NCI-H510A (cell line): ENCODE results near the gene ADPGK.

Source experiments
- DNase-seq: peaks from one replicate; lab custom pipeline; 2025; lab: John Stamatoyannopoulos, UW

The ADPGK gene

DNA sequence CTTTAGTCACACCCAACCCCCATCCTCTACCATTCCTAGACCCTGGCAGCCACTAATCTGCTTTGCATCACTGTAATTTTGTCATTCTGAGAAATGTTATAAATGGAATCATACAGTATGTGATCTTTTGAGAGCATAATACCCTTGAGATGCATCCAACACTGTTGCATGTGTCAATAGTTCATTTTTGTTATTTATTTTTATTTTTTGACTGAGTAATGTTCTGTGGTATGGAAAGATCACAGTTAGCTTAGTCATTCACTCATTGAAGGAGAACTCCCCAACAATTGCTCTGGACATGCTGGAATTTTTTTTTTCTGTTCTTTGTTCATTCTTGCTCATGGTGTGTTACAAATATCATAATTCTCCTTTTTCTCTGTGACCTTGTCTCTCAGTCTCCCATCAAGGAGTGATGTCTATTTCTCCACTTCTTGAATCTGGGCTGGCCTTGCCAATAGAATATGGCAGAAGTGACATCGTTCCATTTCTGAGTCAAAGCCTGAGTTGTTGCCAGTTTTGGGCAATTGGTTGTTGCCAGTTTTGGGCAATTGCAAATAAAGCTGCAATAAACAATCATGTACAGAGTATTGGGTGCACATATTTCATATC, 6.8 kb upstream of the ADPGK start:
- no peak for DNase-seq

DNA sequence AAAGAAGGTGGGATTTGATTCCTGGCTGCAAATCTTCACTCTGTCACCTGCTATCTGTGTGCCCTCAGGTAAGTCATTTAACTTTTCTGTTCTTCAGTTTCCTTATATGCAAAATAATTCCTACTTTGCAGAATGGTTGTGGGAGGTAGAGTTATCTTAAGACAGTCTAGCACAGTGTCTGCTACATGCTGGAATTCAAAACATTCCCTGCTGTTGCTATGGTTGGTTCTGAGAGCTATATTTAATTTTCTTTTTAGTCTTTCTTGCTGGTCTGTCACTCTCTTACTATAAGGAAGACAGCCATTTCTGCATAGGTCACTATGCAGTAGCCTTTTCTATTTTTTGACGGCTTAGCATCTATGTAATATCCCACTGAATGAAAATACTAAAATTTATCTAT, 4.0 kb upstream of the ADPGK start:
- DNase-seq = no peak

DNA sequence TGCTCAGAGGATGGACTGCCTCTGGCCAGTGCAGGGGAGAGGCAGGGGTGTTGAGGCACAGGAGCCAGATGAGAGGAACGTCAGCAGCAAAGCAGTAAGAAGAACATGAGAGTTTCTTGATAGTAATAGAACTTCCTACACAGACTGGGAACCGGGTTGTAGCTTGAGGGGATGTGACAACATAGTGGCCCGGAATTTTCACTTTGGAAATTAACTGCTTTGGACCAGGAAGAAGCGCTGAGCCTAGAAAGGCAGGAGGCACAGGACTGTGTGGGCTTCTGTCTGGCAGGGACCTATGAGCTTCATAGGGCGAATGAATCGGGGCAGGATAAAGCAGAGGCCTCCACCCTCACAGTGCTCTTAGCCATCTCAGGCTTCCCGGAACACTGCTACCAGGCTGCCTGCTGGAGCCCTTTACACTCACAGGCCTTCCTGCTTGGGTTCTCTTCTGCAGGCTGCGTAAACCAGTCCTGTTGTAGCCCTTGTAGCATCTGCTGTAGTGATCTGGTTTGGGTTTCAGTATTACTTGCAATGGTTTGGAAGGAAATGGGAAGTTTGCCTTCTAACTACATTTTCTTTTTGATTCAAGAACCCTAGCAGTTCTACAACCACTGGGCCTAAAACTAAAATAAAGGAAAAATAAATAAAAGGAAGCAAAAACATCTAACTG, 3.3 kb upstream of the ADPGK start:
- DNase-seq = no peak

DNA sequence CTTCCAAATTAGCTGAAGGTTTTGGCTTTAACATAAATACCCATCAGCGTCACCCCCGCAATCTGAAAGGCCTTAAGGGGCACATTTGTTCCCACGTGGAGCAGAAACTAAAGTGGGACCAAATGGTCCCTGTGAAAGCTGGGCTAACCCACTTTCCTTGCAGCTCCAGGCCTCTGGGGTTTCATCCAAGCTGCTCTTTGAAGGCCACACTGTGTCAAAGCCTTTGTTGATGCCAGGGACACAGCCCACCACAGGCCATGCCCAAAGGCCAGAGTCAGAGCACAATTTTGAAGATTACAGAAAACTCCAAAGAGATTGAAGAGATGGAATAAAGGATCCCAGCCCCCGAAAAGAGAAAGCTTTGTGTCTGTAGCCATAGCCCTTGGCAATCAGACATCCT, 2.7 kb upstream of the ADPGK start:
- no peak for DNase-seq

DNA sequence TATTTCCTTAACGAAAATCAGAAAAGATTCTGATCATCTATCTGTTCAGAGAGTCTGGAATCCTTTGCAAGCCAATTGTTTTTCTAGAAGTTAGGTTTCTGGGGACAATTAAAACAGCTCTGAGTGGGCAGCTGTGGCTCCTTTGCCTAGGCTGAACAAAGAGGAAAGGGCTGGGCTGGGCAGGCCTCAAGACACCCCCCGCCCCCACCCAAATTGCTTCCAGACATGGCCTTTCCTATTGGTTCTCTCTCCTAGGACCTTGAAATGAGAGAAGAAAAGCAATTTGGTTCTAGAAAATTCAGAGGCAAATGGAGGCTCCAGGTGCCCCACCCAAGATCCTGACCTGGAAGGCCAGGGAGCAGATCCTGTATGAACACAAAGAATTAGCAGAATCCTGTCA, 2.3 kb upstream of the ADPGK start:
- DNase-seq = no peak

DNA sequence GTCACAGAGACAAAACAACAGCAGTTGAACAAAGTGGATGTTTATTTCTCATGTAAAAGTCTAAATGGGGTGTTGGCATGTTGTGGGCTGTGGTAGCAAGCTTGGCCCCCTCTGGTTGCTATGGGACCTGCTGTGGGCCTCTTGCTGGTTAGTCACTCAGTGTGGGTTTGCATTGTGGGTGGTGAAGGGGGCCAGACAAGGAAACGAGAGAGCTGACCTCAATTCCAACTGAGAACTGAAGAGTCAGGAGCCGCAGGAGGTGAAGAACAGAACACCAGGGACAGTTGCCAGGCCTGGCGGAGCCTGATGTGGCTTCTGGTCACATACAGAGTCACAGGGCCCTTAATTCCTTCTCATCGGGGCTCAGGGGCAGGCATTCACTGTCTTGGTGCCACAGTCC, 1.9 kb upstream of the ADPGK start:
- DNase-seq = no peak

DNA sequence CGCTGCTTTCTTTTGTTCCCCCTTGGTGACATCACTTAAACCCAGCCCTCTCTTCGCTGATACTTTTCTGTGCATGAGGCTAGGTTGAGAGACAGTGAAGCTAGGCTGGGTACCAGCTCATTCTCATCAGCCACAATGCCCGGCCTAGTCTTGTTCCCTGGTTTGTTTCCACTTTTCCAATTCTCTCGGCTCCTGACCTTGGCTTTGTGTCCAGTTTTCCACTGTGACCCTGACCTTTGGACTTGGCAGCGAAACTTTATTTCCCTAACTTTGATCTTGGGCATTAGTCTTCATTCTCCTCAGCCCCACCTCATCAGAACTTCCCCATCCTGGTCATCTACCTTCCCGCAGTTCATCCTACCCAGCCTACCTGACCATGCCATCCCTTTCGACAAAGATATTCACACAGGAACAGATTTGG, 908 bp upstream of the ADPGK start:
- DNase-seq = no peak

DNA sequence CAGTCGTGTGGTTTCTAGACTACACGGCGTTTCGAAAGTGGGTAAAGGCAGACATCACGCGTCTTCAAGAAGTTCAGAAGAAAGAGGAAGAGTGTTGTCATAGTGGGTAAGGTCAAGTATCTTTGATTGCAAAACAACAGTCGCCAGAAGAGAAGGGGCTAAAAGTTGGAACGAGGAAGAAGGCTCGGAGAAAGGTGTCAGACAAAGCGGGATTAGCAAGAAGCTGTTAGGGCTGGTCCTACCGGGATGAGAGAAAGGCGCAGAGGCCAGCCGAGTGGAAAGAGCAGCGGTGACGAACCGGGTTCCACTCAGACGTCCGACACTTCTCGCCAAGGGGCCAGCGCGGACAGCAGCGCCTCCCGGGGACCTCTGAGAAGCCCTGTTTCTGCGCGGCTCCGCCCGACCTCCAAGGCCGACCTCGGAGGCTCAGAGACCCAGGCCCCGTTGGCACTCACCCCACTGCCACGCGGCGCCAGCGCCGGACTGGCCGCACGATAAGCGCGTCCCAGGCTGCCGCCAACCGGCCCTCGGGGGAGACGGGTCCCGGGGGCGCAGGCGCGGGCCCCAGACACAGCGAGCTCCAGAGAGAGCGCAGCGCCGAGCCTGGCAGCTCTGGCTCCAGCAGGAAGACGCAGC, 436 bp downstream of the ADPGK start:
- no peak for DNase-seq

DNA sequence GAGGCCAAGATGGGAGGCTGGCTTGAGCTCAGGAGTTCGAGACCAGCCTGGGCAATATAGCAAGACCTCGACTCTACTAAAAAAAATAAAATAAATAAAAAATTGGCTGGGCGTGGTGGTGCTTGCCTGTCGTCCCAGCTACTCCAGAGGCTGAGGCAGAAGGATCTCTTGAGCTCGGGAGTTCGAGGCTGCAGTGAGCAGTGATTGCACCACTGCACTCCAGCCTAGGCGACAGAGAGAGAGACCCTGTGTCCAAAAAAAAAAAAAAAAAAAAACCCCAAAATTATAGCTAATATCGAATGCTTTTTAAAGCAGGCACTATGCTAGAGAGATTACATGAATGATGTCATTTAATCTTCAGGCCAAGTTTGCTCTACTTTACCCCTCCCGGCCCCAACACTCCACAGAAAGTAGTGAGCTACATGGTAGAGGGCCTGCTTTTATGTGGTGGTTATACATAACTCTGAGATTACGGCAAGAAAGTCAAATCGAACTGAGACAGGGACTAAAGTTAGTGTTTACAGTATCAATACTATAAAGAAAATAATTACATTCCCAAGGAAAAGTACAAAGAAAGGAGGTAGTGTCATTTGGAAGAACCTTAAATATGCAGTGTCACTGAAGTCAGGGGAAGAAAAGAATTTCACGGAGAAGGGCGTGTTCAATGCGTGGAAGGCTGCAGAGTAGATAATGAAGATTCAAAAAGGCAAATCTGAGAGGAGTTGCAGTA, 1.1 kb downstream of the ADPGK start:
- no peak for DNase-seq

DNA sequence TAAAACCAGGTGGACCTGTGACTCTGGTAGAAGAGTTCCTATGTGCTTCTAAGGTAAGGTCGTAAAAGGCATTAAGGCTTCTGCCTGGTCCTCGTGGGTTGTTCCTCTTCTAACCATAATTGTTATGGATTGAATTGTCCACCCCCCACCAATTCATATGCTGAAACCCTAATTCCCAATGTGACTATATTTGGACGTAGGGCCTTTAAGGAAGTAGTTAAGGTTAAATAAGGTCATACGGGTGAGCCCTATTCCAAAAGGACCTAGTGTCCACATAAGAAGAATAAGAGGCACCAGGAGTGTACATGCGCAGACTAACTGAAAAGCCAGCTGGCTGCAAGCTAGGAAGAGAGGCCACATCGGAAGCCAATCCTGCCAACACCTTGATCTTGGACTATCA, 1.9 kb downstream of the ADPGK start:
- DNase-seq = no peak

DNA sequence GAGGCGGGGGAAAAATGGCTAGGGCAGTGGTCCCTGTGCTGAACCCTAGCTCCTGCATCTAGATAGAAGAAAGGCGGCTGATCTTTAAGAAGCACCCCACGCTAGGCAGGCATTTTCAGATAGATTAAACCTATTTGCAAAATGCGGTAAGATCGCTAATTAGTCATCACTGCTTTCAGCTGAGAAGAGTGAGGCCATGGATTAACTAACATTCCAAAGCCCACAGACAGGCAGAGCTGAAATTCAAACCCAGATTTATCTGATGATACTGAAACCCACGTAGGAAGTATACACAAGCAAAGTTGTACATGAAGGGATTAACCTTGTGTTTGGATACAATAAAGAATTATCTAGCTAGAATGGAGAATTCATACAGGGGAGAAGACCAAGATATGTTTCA, 4.8 kb downstream of the ADPGK start:
- DNase-seq = no peak

DNA sequence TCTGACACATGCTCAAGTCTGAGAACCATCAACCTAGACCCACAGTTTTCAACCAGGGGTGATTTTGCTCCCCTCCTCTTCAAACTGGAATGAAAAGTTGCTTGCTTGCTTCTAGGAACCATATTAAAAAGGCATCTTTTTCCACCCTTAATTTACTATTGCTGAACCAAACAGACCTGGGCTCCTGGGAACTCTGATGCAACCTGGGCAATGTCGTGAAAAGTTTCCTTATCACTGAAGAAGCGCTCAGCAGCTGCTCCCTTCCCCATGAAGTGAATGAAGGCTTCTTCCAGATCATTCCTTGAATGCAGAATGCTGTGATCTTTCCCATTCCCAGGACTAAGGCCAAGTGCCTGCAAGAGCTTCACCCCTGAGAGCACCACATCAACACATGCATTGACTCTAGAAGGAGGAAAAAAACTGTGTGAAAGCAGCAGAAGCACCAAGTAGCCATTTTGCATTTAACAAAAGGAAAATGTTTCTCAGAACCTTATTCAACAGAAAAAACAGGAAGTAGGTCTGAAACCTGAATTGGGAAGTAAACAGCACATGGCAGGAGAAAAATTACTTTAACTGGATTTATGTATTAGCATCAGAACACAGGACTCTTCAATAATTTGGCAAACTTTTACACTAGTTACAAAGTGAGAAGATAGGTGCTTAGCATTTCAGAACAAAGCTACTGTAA, 8.7 kb downstream of the ADPGK start:
- DNase-seq = no peak

DNA sequence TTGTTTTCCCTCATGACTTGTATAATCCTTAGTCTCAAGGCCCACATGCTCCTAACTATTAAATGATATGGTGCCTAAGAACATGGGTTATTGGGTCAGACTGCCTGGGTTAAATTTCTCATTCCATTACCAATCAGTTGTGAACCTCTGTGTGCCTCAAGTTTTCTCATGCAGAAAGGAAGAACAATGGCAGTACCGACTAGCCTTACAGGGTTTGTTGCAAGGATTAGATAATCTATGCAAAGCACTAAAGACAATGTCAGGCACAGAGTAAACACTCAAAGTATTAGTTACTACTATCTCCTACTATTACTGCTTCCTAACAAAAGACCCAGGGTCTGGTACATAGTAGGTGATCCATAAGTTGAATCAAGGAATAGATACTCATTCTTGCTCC, 12.2 kb downstream of the ADPGK start:
- no peak for DNase-seq

DNA sequence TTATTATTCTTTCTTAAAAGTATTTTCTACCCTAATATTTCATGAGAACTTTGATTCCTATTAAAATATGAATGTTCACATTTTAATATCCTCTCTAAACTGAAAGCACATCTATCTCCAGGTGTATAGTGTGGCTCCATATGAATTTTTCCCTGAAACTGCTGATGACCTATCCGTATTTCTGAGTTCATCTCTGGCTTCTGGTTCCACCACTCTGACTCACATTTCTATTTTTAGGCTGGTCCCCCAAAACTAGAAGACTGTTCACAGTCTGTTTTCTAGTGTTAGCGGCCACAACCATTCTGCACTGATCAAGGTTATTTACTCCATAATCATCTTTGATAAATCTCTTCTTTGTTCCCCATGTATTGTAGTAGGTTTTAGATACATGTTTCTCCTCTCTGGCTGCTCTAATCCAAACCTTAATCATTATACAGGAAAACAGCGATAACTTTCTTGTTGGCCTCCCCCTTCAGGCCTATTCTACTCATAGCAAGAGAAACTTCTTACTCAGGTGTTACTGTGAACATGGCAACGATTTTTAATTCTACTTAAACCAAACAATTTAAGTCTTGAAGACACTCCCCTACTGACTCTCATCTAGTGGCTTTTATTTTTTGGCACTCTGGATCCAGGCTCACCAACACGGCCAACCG, 12.8 kb downstream of the ADPGK start:
- no peak for DNase-seq

DNA sequence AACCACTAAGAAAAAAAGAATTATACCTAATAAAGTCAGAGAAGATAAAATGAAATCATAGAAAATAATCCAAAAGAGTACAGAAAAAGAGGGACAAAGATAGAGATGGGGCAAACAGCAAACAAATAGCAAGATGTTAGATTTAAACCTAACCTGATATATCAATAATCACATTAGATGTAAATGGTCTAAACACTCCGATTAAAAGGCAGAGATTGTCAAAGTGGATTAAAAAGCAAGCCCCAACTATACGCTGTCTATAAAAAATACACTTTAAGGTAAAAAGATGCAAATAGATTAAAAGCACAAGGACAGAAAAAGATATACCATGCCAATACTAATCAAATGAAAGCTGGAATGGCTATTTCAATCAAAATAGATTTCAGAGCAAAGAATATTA, 16.8 kb downstream of the ADPGK start:
- DNase-seq = no peak

DNA sequence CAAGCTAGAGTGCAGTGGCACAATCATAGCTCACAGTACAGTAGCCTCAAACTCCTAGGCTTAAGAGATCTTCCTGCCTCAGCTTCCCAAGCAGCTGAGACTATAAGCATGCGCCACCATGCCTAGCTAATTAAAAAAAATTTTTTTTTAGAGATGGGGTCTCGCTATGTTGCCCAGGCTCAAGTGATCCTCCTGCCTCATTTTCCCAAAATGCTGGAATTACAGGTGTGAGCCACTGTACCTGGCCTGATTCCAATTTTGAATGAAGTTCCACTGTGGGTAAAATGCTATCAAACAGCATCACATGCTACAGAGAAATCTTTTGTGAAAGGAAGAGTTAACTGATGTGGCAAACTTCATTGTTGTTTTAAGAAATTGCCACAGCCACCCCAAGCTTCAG, 17.5 kb downstream of the ADPGK start:
- no peak for DNase-seq

DNA sequence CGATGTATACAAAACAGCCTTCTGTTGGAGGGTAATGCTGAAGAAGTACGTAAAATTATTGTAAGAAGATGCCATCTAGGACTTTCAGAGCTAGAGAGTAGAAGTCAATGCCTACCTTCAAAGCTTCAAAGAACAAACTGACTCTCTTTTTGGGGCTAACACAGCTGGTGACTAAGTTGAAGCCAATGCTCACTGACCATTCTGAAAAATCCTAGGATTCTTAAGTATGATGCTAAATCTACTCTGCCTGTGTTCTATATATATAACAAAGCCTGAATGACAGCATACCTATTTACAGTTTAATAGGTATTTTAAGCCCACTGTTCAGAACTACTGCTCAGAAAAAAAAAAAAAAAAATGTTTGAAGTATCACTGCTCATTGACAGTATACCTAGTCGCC, 18.9 kb downstream of the ADPGK start:
- no peak for DNase-seq

DNA sequence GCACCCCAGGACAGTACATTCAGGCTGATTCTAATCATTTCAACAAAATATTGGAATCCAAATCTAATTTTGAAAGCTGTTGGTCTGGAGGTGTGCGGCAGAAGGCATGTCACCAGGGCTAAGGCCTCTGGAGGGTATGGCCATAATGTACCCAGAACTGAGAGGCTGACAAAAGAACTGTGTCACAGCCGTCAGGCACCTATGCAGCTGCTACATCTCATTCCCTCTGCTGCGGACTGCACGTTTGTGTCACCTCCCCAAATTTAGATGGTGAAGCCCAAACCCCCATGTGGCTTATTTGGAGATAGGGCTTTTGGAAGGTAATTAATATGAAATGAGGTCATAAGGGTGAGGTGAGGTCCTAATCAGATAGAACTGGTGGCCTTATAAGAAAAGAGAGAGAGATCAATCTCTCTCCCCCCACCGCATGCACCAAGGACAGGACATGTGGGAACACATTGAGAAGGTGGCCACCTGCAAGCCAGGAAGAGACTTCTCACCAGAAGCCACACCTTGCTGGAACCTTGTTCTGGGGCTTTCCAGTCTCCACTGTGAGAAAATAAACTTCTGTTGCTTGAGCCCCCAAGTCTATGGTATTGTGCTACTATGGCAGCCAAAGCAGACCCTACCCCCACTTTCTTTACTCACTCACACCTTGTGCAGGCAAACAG, 22.8 kb downstream of the ADPGK start:
- no peak for DNase-seq

DNA sequence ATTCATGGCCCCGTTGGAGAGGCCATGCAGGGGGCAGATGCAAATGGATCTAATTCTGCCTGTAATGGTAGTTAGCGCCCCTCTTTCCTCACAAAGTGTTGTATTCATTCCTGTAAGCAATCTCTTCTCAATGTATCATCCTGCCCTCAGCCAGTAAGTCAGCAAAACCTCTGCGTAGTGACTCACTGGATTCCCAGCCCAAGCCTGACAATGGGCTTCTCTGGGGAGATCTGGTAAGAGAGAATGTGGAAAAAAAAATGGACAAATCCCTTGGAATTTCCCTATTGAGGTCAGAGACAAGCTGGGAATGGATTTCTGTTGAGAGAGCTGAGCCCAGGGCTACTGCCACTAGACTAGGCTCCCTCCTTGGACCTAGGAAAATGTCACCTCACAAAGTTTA, 25.4 kb downstream of the ADPGK start:
- DNase-seq = no peak

DNA sequence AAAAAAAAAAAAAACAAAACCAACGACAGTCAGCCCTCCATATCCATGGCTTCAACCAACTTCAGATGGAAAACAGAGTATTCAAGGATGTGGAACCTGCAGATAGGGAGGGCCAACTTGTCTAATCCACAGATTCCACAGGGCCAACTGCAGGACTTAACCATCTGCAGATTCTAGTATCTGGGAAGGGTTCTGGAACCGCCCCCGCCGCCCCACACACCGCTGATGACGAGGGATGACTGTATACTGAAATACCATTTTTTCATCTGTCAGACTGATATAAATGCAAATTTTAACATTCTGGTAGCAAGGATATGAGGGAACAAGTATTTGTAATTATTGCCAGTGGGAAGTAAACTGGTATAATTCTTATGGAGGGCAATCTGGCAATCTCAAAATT, 29.5 kb downstream of the ADPGK start:
- no peak for DNase-seq

DNA sequence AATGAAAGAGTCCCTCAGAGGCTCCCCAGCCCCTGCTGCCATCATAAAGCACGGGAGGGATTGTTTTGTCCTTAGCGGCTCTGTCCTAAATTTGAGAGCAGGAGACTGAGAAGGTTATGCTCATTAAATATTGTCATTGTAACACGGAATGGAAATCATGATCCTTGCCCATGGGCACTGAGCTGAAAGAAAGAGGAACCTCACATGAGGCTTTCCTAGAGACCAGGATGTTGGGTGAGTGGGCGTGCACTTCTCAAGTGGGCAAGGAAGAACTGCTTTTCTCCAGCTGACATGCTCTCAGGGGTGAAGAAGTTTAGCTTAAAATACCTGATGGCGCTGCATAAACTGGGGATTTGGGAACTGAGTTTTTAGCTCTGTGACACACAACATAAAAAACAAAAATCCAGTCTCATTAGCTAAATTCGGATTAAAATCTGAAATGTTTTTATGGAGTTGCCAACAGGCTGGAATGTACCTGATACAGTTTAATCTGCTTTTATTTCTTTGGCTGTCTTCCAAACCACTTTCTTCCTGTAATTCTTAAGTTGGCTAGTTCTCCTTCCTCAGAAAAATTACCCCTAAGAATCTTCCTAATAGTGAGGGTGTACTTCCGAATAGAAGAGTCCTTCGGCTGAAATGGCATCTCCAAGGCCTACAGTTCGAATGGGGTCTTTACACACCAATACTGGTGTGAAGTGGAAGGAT, 31.7 kb downstream of the ADPGK start:
- no peak for DNase-seq
